ENCODE data around the gene BCAN.
"Not testable (repeated sequence)": the region's sequence is repeated elsewhere in the genome, so short reads cannot be mapped to it uniquely, and the experiment has no call there.

BCAN gene

GRCh38 chr1:156607344-156607743 is 34.6 kb upstream of the BCAN start:
- H3K4me3 Mint-ChIP-seq: not testable (repeated sequence)
- peaks cover 32% of the 10 kb centered on the region for H3K4me1 Mint-ChIP-seq
- ATAC-seq: peak; percentile 86

DNA sequence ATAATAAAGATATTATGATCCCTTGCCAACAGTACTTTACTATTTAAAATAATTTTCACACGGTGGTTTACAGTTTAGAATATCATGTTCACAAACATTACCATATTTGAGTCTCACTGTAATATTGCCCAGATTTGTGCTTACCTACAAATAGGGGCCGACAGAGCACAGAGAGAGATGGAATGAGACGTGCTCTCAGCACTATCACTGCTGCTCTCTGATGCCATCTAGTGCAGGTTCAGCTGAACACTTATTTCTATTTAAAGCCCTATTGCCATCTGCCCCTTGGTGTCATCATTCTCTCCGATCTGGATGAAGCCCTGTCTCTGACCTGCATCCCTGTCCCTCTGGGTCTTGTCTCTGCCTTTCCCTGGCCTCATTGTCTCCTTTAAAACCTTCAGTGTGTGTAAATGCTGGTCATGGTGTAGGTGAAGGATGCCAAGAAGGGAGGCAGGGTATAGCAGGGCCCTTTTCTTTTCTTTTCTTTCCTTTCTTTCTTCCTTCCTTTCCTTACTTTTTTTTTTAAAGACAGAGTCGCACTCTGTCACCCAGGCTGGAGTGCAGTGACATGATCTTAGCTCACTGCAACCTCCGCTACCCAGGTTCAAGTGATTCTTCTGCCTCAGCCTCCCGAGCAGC is 33.8 kb upstream of the BCAN start:
- Mint-ChIP-seq H3K27me3 (peaks cover 25% of the 10 kb centered on the region), H3K27ac (no peak overlapping the region), H3K36me3 (no peaks in the 10 kb centered on the region), H3K9me3 (no peaks in the 10 kb centered on the region), H3K4me1 (peaks cover 27% of the 10 kb centered on the region), H3K4me3 (no peak overlapping the region)
- ATAC-seq: peak; percentile 88

More at GRCh38 chr1:156607344-156607743, 34.6 kb upstream of the BCAN start:
- Mint-ChIP-seq H3K27ac (peak overlapping the region; percentile 20), H3K27me3 (peaks cover 17% of the 10 kb centered on the region)
- not testable (repeated sequence) for H3K36me3 Mint-ChIP-seq, H3K9me3 Mint-ChIP-seq

GRCh38 chr1:156608981-156609380 is 32.9 kb upstream of the BCAN start:
- Mint-ChIP-seq H3K36me3 (no peaks in the 10 kb centered on the region), H3K27me3 (peaks cover 27% of the 10 kb centered on the region), H3K27ac (no peak overlapping the region), H3K4me3 (no peak overlapping the region), H3K4me1 (peaks cover 27% of the 10 kb centered on the region), H3K9me3 (no peaks in the 10 kb centered on the region)
- peak; percentile 76 for ATAC-seq

- Mint-ChIP-seq H3K27me3 (peaks cover 27% of the 10 kb centered on the region), H3K4me1 (peaks cover 27% of the 10 kb centered on the region)
- H3K4me3 Mint-ChIP-seq, H3K36me3 Mint-ChIP-seq, H3K9me3 Mint-ChIP-seq, H3K27ac Mint-ChIP-seq, ATAC-seq: not testable (repeated sequence)
These were observed 31.8 kb upstream of the BCAN start for GRCh38 chr1:156610072-156610471.

DNA sequence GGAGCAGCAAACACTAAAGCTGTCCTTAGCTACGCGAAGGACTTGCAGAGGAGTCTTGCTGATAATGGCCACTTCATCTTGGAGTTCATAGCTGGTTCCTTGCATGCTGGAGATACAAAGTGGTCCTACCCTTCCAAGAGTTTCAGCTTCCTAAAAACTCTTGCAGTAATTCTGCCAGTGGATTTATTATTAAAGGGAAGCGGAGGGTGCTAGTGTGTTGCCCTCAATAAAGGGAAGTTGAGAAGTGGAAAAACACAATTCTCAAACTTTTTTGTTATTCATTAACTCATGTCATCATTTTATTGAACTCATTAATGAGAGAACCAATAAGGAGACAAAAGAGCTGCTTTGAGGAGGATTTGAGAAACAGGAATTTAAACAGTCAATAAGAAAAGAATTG is 29.3 kb upstream of the BCAN start:
- H3K9me3 Mint-ChIP-seq: no peaks in the 10 kb centered on the region
- H3K4me3 Mint-ChIP-seq: no peak overlapping the region
- H3K4me1 Mint-ChIP-seq: peaks cover 16% of the 10 kb centered on the region
- no peak for ATAC-seq
- no peaks in the 10 kb centered on the region for H3K36me3 Mint-ChIP-seq
- peaks cover 40% of the 10 kb centered on the region for H3K27me3 Mint-ChIP-seq
- no peak overlapping the region for H3K27ac Mint-ChIP-seq

DNA sequence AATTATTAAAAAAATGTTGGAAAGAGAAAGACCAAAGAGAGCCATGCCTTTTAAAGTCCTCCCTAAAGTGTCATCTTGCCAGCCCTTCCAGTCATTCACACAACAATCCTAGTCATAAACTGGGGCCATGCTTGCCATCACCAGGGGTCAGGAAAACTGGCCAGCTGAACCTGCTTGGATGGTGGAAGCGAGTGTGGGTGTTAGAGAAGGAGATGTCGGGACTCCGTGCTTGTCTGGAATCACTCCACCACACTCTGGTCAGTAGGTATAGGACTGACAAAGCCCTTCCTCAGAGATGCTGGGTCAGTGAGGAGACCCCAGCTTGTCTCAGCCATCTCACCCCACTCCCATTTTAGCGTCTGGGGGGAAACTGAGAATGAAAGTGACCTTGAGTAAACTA is 26.0 kb upstream of the BCAN start:
- Mint-ChIP-seq H3K27ac (no peak overlapping the region), H3K9me3 (no peaks in the 10 kb centered on the region), H3K4me3 (no peak overlapping the region), H3K36me3 (no peaks in the 10 kb centered on the region), H3K27me3 (peaks cover 48% of the 10 kb centered on the region), H3K4me1 (no peaks in the 10 kb centered on the region)
- no peak for ATAC-seq

DNA sequence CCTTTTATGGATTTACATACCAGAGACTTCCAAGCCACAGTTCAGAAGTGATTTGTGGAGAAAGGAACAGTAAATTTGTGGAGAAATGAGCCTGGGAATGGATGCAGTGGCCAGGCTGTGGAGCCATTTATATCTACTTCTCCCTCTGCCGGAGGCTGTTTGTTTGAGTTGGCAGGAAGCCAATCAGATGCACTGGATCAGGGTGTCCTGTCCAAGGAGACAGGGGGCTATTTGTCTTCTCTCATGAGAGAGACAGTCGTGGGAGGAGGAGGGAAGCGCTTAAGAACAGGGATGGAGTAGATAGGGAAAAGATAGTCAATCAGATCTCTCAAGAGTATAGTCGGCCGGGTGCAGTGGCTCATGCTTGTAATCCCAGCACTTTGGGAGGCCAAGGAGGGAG is 25.5 kb upstream of the BCAN start:
- no peak for ATAC-seq
- H3K4me3 Mint-ChIP-seq: no peak overlapping the region
- H3K9me3 Mint-ChIP-seq: no peaks in the 10 kb centered on the region
- no peaks in the 10 kb centered on the region for H3K36me3 Mint-ChIP-seq
- H3K4me1 Mint-ChIP-seq: no peaks in the 10 kb centered on the region
- H3K27me3 Mint-ChIP-seq: peaks cover 48% of the 10 kb centered on the region
- no peak overlapping the region for H3K27ac Mint-ChIP-seq

GRCh38 chr1:156618853-156619581 is 22.9 kb upstream of the BCAN start, which contains the start of gene HAPLN2:
HAPLN2 (plus strand) TSS chr1:156619415; CDS start chr1:156623491, 4,076 bp downstream.
- no peaks in the 10 kb centered on the region for H3K9me3 Mint-ChIP-seq
- ATAC-seq: no peak
- no peaks in the 10 kb centered on the region for H3K36me3 Mint-ChIP-seq
- H3K4me1 Mint-ChIP-seq: peaks cover under 1% of the 10 kb centered on the region
- no peak within 1 kb of the TSS for H3K27ac Mint-ChIP-seq
- peaks cover 57% of the 10 kb centered on the region for H3K27me3 Mint-ChIP-seq
- no peak within 1 kb of the TSS for H3K4me3 Mint-ChIP-seq

- no peak for ATAC-seq
- H3K27me3 Mint-ChIP-seq: peaks cover 62% of the 10 kb centered on the region
These were observed 22.3 kb upstream of the BCAN start for GRCh38 chr1:156619582-156619955.

DNA sequence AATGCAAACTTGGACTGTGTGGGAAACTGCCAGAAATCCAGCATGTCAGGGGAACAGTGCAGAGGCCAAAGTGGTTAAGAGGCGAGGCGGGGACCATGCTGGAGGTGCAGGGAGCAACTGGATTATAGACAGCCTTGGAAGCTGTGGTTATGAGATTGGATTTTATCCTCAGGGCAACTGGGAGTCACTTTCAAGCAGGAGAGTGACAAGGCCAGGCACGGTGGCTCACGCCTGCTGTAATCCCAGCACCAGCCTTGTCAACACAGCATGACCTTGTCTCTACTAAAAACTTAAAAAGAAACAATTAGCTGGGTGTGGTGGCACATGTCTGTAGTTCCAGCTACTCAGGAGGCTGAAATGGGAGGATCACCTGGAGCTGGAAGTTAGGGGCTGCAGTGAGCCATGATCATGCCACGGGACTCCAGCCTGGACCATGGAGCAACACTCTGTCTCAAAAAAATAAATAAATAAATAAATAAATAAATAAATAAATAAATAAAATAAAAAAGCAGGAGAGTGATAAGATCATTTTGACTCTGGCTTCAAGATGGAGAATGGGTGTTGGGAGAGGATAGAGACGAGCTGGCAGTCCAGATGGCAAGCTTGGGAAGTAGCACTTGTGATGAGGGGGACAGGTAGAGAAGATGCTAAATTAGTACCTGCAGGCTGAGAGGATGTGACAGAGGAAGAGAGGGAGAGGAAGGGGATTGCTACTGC is 19.2 kb upstream of the BCAN start:
- H3K9me3 Mint-ChIP-seq: no peaks in the 10 kb centered on the region
- H3K4me3 Mint-ChIP-seq: no peak overlapping the region
- no peak for ATAC-seq
- H3K36me3 Mint-ChIP-seq: no peaks in the 10 kb centered on the region
- H3K4me1 Mint-ChIP-seq: peaks cover 15% of the 10 kb centered on the region
- peaks cover 64% of the 10 kb centered on the region for H3K27me3 Mint-ChIP-seq
- no peak overlapping the region for H3K27ac Mint-ChIP-seq

More at GRCh38 chr1:156619582-156619955, 22.3 kb upstream of the BCAN start:
- H3K4me3 Mint-ChIP-seq: no peak overlapping the region
- H3K4me1 Mint-ChIP-seq: peaks cover 5% of the 10 kb centered on the region
- no peaks in the 10 kb centered on the region for H3K9me3 Mint-ChIP-seq
- H3K36me3 Mint-ChIP-seq: no peaks in the 10 kb centered on the region
- H3K27ac Mint-ChIP-seq: no peak overlapping the region

DNA sequence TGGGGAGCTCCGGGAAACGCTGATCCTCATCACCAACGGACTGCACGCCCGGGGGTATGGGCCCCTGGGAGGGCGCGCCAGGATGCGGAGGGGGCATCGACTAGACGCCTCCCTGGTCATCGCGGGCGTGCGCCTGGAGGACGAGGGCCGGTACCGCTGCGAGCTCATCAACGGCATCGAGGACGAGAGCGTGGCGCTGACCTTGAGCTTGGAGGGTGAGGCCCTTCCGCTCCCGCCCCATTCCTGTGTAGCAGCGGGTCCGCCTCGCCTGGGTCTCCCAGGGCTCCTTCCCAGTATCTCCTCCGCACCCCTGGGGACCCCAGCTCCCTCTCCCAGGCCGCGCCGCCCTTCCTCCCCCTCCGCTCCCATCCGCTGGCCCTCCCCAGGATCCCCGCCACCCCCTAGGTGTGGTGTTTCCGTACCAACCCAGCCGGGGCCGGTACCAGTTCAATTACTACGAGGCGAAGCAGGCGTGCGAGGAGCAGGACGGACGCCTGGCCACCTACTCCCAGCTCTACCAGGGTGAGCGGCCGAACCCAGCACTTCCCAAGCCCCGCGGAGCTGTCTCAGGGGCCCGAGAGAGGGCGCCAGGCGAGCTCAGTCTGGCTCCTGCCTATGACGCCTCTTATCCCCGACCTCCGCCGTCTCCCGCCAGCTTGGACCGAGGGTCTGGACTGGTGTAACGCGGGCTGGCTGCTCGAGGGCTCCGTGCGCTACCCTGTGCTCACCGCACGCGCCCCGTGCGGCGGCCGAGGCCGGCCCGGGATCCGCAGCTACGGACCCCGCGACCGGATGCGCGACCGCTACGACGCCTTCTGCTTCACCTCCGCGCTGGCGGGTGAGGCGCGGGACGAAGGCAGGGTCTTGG is 17.7 kb upstream of the BCAN start:
- H3K36me3 Mint-ChIP-seq: no peaks in the 10 kb centered on the region
- peaks cover 15% of the 10 kb centered on the region for H3K4me1 Mint-ChIP-seq
- peaks cover 58% of the 10 kb centered on the region for H3K27me3 Mint-ChIP-seq
- H3K9me3 Mint-ChIP-seq: no peaks in the 10 kb centered on the region
- peak; percentile 75 for ATAC-seq
- H3K27ac Mint-ChIP-seq: no peak overlapping the region
- peak overlapping the region; percentile 57 for H3K4me3 Mint-ChIP-seq

GRCh38 chr1:156624814-156625435 is 17.0 kb upstream of the BCAN start:
- peaks cover 51% of the 10 kb centered on the region for H3K27me3 Mint-ChIP-seq
- H3K36me3 Mint-ChIP-seq: no peaks in the 10 kb centered on the region
- H3K27ac Mint-ChIP-seq: no peak overlapping the region
- peak overlapping the region; percentile 57 for H3K4me3 Mint-ChIP-seq
- H3K4me1 Mint-ChIP-seq: peaks cover 15% of the 10 kb centered on the region
- H3K9me3 Mint-ChIP-seq: no peaks in the 10 kb centered on the region
- ATAC-seq: no peak

DNA sequence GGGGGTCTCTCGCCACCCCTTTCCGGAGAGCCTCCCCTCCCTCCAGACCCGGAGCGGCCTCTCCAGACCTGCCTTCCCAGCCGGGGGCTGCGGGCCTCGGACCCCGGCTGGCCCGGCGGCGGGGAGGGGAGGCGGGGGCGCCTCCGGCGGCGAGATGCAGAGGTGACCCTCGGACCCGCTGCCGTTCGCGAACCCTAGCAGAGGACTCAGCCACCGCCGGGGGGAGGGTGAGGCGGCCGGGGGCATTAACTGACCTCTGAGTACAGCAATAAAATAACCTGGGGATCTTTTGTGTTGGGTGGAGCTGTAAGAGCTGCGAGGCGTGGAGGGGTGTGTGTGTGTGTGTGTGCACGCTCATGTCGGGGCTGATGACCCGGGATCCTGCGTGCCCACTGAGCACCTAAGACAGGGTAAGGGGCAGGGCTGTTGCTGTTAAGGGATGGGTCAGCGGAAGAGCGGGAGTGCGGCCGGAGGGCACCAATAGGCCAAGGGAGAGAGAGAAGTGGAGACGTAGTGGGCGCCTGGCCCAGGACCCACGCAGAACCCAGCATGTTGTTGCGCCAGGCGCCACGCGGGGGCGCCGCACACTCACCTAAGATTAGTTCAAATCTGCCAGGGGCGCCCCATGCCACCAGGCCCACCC is 16.4 kb upstream of the BCAN start:
- Mint-ChIP-seq H3K4me1 (peaks cover 15% of the 10 kb centered on the region), H3K36me3 (no peaks in the 10 kb centered on the region), H3K27me3 (peaks cover 50% of the 10 kb centered on the region), H3K27ac (no peak overlapping the region), H3K4me3 (peak overlapping the region; percentile 57), H3K9me3 (no peaks in the 10 kb centered on the region)
- peak; percentile 56 for ATAC-seq

DNA sequence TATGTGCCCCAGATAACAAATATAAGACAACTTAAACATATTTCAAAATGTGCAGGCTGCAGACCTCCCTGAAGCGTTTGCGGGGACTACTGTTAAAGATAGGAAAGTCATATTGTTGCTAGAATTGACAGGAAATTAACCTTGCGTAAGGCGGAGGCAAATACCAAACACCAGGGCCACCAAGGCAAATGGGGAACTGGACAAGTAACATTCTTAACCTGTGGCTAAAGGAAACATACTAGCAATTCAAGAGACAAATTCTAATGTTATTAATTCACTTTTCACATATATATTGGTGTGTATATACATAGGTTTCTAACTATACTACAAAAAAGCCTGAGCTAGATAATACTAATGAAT is 15.9 kb upstream of the BCAN start:
- Mint-ChIP-seq H3K36me3 (no peaks in the 10 kb centered on the region), H3K27me3 (peaks cover 52% of the 10 kb centered on the region), H3K27ac (no peak overlapping the region), H3K9me3 (no peaks in the 10 kb centered on the region), H3K4me1 (peaks cover 15% of the 10 kb centered on the region), H3K4me3 (no peak overlapping the region)
- ATAC-seq: no peak

Data from stimulated activated memory B cell treated with anti-CD40 and anti-IgM and Interleukin-4, amounts not matched to agents 10 μg/mL and 1 μg/mL and 100 μg/mL, for 72 hours (primary cell).